Activated T-helper 17 cell treated with anti-CD3 and anti-CD28 coated beads, Interleukin-2, amount 50 U/mL, for 72 hours (primary cell): ENCODE data around the gene FCGR3A. TPM values are rescaled to one million over a fixed set of nuclear protein-coding genes. Genes with fewer than 3 reads are reported as not detected.
A peak's percentile ranks its signal among the peaks of the same experiment; 100 is the strongest.
"Not testable (repeated sequence)": the region's sequence is repeated elsewhere in the genome, so short reads cannot be mapped to it uniquely, and the experiment has no call there.

Source experiments
- ATAC-seq: fragments of 150-1000 bp; cut with Tn5 transposase; replicated peaks from 2 replicates; pipeline ENCODE4 v1.10.0; 2021; ENCODE audit warnings: mild to moderate bottlenecking, moderate library complexity
- H3K27ac Mint-ChIP-seq: one replicate; pipeline ENCODE4 v1.8.0; 2022; ENCODE audit warnings: mixed read lengths
- H3K27me3 Mint-ChIP-seq: one replicate; pipeline ENCODE4 v1.8.0; 2022; ENCODE audit warnings: mixed read lengths
- H3K36me3 Mint-ChIP-seq: one replicate; pipeline ENCODE4 v1.8.0; 2022; ENCODE audit warnings: low read depth, mild to moderate bottlenecking, mixed read lengths
- H3K4me1 Mint-ChIP-seq: one replicate; pipeline ENCODE4 v1.8.0; 2022; ENCODE audit warnings: mixed read lengths
- H3K4me3 Mint-ChIP-seq: one replicate; pipeline ENCODE4 v1.8.0; 2022; ENCODE audit warnings: mild to moderate bottlenecking, mixed read lengths
- H3K9me3 Mint-ChIP-seq: one replicate; pipeline ENCODE4 v1.8.0; 2022; ENCODE audit warnings: mixed read lengths
- total RNA-seq, 2 donors: library from RNA; stranded (reverse); gene quantifications; one replicate each; pipeline ENCODE4 v1.2.3, GENCODE V29; 2022

The FCGR3A gene
- total RNA-seq, result not detected

DNA sequence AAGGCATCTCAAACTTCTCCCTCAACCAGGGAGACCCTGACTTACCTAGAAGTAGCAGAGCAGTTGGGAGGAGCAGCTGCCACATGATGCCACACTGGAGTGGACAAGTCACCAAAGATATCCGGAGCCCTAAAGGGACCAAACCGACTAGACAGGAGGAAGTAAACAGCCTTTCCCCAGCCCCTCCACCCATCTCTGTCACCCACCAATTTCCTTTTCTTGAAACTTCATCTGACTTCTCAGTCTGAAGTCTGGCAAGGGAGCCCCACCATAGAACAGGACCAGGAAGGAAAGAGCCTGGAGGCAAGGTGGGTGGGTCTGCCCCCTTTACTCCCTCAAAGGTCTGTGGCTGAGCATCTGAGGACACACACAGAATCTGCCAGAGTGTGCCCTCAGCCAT is at the start of gene FCGR3A:
TSS of gene FCGR3A (minus strand) at position 167 of the 400 bp plus-strand sequence. CDS start at position 85, 82 bp downstream.
- no peaks in the 10 kb centered on the region for H3K36me3 Mint-ChIP-seq
- peaks cover 11% of the 10 kb centered on the region for H3K4me1 Mint-ChIP-seq
- no peaks in the 10 kb centered on the region for H3K9me3 Mint-ChIP-seq
- ATAC-seq, result no peak
- no peak within 1 kb of the TSS for H3K27ac Mint-ChIP-seq
- H3K27me3 Mint-ChIP-seq, result no peaks in the 10 kb centered on the region
- no peak within 1 kb of the TSS for H3K4me3 Mint-ChIP-seq

DNA sequence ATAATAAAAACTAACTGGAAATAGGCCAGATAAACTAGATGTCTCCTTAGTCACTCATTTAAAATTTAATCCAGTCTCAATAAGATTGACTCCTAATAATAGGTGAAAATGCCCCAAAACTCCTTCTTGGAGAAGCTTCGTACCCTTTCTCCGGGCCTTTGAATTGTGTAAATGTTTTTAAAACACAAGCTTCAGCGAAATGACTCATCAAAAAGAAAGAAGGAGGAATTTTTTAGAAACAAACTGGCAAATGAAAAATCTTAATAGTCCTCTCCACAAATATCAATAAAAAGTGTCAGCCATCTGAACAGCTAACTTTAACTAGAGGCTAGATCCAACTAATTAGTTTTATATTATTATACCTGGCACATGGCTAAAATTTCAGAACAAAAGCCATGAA is 47.5 kb upstream of the FCGR3A start:
- not testable (repeated sequence) for H3K4me3 Mint-ChIP-seq, H3K27me3 Mint-ChIP-seq, H3K27ac Mint-ChIP-seq, H3K4me1 Mint-ChIP-seq, ATAC-seq, H3K36me3 Mint-ChIP-seq, H3K9me3 Mint-ChIP-seq

DNA sequence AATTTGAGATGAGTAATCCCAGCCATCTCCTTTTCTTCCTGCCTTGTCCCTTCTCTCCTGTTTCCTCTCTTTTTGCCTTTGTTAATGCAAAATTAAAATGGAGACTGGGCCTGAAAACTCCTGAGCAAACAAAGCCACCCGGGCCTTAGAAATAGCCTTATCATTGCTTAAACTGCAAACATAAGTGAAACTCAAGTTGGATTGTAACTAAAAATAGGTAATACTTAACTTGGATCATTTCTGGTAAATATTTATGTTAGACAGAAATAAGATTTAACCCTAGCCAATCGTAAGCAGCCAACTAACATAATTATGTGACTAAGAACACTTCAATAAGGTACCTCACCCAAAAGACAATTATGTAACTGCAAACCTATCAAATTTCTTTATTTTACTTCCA is 46.0 kb upstream of the FCGR3A start:
- not testable (repeated sequence) for H3K4me1 Mint-ChIP-seq, H3K4me3 Mint-ChIP-seq, H3K27ac Mint-ChIP-seq, H3K27me3 Mint-ChIP-seq, H3K9me3 Mint-ChIP-seq, H3K36me3 Mint-ChIP-seq, ATAC-seq

DNA sequence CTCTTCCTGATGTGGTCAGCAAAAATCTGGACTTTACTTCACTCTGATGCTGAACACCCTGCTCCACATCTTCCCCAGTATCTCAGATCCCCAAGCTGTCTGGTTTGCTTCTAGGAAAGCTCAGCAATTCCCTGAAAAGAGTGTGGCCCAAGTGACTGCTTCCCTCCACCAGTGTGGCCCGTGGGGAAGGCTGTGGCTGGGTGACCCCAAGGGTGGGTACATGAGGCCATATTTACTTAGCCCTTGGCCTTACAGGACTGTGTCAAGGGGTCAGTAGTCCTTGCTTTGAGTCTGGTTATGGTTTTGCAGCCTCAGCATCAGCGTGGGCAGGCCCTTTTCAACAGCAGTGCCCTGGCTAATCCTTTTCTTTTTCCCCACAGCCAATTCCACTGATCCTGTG is 45.6 kb upstream of the FCGR3A start:
- H3K36me3 Mint-ChIP-seq, H3K4me1 Mint-ChIP-seq, ATAC-seq, H3K27me3 Mint-ChIP-seq, H3K4me3 Mint-ChIP-seq, H3K27ac Mint-ChIP-seq, H3K9me3 Mint-ChIP-seq: not testable (repeated sequence)

DNA sequence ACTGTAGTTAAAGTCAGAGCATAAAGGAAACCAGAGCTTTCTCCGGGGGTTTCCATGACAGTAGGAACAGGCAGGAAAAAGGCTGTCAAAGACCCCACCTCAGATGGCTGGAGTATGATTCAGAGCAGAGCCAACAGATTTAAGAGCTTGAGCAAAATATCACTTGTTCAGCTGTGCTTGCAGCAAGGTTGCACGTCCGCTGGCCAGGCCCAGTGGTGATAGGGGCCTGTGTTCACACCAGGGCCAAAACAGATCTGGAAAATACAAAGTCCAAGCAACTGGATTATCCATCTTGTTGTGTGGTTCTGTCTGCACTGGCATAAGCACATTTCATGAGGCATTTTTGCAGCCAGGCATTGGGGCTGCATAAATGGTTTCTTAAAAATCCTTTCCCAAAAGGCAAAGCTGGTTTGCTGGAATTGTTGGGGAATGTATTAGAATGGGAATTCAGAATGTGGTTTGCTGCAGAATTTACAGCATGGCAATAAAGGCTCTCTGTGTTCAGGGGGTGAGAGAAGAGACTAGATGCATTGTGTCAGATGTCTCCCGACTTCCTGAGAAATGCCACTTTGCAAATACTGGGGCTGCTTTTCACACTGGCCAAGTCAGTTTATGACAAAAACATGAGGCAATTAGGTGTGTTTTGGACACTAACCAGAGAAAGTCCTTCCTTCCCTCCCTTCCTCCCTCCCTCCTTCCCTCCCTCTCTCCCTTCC is 44.8 kb upstream of the FCGR3A start:
- not testable (repeated sequence) for ATAC-seq, H3K9me3 Mint-ChIP-seq, H3K27ac Mint-ChIP-seq, H3K36me3 Mint-ChIP-seq, H3K27me3 Mint-ChIP-seq, H3K4me1 Mint-ChIP-seq, H3K4me3 Mint-ChIP-seq

DNA sequence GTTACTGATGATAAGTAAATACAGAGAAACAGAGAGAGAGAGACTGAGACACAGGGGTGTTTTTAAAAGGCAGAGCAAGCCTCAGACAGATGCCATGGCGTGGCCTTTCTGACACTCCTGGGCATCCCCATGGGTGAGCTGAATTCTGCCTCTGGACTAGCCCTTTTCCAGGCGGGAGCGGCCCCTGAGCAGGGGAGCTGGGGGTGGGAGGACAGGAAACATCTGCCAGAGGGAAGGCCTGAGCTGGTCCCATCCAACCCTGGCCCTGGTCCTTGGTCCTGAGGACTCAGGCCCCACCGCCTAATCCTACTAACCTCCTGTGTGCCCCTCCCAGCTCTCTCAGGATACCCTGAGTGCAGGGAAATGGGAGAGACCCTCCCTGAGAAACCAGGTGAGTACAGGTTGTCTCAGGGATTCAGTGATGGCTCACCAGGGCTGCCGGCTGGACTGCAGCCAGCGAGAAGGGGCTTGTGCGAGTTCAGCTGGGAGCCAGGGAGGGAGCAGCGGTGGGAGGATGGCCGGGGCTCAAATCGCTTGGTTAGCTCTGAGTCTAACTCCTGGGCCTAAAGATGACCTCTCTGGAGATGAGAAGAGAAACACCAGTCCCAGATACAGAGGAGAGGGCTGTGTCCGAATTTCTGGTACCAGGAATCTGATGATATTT is 43.6 kb upstream of the FCGR3A start:
- not testable (repeated sequence) for H3K4me3 Mint-ChIP-seq, H3K27ac Mint-ChIP-seq, H3K4me1 Mint-ChIP-seq, ATAC-seq, H3K36me3 Mint-ChIP-seq, H3K9me3 Mint-ChIP-seq, H3K27me3 Mint-ChIP-seq

DNA sequence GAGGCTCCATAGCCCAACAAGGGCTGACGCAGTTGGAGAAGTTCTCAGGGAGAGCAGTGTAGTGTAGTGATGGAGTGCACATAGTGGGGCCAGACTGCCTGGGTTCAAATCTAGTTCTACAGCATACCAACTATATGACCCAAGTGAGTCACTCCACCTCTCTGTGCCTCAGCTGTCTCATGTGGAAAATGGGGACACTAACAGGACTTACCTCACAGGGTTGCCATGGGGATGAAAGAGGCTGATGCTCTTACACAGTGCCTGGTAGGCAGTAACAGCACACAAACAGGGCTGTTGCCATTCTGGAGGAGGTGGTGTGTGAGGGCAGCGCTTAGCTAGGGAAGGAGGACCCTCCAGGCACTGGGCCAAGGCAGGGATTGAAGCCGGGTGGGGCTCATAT is 43.0 kb upstream of the FCGR3A start:
- H3K4me3 Mint-ChIP-seq, H3K27ac Mint-ChIP-seq, H3K36me3 Mint-ChIP-seq, H3K4me1 Mint-ChIP-seq, H3K27me3 Mint-ChIP-seq, H3K9me3 Mint-ChIP-seq: not testable (repeated sequence)
- peak; percentile 62 for ATAC-seq

DNA sequence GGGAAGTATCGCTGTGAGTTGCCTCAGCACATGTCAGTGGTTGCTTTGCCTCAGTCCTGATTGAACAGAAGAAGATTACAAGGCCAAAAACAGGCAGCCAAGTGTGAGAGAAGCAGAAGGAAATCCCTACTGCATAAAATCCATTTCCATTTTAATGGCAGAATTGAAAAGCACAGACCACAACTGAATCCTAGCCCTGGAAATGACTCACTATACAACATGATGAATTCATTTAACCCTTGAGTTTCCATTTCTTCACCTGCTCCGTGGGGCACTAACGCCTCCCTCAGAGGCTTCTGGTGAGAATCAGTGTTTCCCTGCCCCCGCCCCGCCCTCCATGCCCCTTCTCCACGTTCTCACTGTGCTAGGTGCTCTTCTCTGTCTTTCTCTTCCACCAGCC is 40.3 kb upstream of the FCGR3A start:
- not testable (repeated sequence) for H3K27me3 Mint-ChIP-seq, H3K4me3 Mint-ChIP-seq, H3K4me1 Mint-ChIP-seq, H3K9me3 Mint-ChIP-seq, H3K27ac Mint-ChIP-seq, H3K36me3 Mint-ChIP-seq
- peak; percentile 66 for ATAC-seq

DNA sequence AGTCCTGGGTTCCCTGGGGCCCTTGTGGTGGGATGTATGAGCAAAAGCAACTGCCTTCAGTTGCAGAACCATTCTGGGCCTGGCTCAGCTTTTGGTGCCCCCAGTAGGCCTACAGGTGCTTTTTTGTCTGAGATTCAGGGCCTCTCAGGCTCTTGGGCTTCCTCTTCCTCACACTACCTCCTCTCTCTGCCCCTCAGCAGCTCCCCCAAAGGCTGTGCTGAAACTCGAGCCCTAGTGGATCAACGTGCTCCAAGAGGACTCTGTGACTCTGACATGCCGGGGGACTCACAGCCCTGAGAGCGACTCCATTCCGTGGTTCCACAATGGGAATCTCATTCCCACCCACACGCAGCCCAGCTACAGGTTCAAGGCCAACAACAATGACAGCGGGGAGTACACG is 39.7 kb upstream of the FCGR3A start:
- not testable (repeated sequence) for H3K27me3 Mint-ChIP-seq, H3K9me3 Mint-ChIP-seq, H3K36me3 Mint-ChIP-seq, ATAC-seq, H3K4me1 Mint-ChIP-seq, H3K4me3 Mint-ChIP-seq, H3K27ac Mint-ChIP-seq

DNA sequence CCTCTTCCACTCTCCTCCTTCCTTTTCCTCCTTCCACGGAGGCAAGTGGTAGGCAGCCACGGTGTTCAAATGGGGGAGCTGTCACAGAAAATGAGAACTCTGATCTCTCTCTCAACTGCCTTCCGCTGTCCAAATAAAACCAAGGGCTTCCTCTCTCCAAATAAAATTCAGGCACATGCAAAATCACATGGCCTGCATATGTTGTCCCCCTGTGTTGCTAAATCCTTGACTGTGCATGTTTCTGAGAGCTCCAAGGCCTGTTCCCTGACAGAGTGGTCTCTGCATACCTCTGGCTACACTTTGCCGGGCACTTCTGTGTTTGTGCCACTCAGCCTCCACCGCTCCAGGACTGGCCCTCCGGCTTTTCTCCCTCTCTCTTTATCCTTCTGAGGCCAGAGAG is 39.0 kb upstream of the FCGR3A start:
- not testable (repeated sequence) for H3K27me3 Mint-ChIP-seq, H3K4me1 Mint-ChIP-seq, ATAC-seq, H3K4me3 Mint-ChIP-seq, H3K36me3 Mint-ChIP-seq, H3K27ac Mint-ChIP-seq, H3K9me3 Mint-ChIP-seq

DNA sequence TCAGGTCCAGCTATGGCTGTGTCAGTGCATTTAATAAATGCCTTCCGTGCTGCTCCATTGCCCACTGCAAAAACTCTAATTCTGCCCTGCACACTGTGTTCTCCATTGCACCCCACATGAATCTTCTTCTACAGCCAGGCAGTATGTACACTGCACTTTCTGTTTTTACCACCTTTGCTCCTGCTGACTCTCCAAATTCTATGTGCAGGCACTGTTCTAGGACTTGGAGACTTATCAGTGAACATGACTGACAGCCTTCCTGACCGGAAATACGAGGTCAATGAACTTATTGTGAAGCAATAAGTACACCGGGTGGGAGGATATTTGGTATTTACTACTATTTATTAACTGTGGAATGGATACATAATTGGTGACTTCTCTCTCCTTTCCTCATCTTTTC is 33.3 kb upstream of the FCGR3A start:
- not testable (repeated sequence) for H3K4me3 Mint-ChIP-seq, H3K27ac Mint-ChIP-seq, H3K36me3 Mint-ChIP-seq, H3K9me3 Mint-ChIP-seq, ATAC-seq, H3K27me3 Mint-ChIP-seq, H3K4me1 Mint-ChIP-seq

DNA sequence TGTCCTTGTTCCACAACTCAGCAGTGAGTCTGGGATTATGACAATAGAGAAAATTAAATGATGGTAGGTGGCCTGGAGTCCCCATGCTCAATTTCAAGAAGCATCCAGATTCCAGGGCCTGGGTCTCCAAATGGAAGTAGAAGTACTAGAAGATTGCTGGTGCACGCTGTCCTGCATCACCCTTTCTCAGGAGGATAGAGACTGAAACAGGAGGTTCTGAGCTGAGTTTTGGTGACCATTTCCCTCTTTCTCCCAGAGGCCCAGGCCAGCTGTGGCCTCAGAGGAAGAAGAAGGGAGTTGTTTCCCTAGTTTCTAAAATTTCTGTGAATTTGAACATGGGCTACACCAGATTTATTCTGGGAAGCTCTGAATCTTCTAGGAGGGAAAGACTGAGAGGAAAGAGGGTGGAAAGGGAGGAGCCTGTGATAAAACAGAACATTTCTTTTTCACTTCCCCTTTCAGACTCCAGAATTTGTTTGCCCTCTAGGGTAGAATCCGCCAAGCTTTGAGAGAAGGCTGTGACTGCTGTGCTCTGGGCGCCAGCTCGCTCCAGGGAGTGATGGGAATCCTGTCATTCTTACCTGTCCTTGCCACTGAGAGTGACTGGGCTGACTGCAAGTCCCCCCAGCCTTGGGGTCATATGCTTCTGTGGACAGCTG is 31.4 kb upstream of the FCGR3A start:
- H3K27ac Mint-ChIP-seq, ATAC-seq, H3K27me3 Mint-ChIP-seq, H3K4me3 Mint-ChIP-seq, H3K4me1 Mint-ChIP-seq, H3K36me3 Mint-ChIP-seq, H3K9me3 Mint-ChIP-seq: not testable (repeated sequence)

DNA sequence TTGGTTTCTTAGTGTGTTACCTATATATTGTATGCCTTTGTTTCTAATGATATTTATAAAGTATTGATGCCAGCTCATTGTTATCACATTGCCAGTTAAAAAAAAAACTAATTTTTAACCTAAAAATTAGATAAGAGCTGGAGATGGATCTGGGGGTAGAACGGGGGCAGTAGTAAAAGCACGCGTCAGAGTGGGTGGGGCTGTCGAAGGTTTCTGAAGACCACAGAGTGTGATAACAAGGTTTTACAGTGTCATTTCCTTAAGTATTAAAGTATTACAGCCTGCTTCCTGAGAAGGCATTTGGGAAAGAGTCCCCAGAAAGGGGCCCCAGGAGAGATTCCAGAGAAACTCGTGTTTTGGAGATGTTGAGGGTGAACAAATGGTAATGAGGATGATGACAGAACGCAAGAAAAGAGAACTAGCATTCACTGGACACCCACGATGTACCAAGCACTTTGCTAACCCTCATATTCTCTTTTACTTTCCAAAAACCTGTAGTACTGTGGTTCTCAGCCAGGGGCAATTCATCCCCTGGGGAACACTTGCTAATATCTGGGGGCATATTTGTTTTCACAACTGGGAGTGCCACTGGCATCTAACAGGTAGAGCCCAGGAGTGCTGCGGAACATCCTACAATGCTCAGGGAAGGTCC is 30.4 kb upstream of the FCGR3A start:
- ATAC-seq, H3K27ac Mint-ChIP-seq, H3K27me3 Mint-ChIP-seq, H3K9me3 Mint-ChIP-seq, H3K4me3 Mint-ChIP-seq, H3K4me1 Mint-ChIP-seq, H3K36me3 Mint-ChIP-seq: not testable (repeated sequence)

DNA sequence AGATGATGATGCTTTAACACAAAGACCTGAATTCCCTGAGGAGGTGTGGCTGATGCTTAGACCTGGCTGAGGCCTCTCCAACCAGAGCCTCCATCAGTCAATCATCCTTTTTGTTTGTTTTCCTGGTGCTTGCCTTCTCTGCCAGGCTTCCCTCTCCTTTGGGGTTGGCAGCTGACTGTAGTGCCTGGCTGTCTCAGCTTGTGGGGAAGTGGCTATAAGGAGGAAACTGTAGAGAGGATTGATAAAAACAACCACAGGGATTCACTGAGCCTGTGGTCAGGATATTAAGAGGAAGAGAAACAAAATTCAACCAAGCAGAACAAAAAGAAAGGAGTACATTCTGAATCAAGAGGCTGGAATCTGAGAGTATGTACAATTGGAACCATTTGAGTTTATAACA is 27.1 kb upstream of the FCGR3A start:
- not testable (repeated sequence) for H3K4me3 Mint-ChIP-seq, ATAC-seq, H3K4me1 Mint-ChIP-seq, H3K9me3 Mint-ChIP-seq, H3K27ac Mint-ChIP-seq, H3K27me3 Mint-ChIP-seq, H3K36me3 Mint-ChIP-seq

DNA sequence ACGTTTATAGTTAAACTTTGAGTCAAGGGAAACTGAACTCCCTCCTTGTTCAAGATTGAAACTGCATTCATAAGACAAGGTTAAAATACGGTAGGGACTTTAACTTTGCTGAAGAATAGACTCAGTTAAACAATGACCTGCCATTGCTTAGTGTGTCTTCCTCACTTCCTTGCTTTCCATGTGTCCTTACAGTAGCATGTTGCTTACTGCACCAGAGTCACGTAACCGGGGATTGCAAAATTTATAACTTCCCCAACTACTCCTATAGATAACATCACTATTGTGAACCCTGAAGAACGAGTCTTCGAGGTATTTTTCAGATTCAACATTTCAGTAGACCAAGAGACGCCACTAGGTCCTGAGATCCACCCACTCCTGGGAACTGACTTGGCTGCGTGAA is 22.1 kb upstream of the FCGR3A start:
- H3K27ac Mint-ChIP-seq, H3K36me3 Mint-ChIP-seq, H3K9me3 Mint-ChIP-seq, H3K4me3 Mint-ChIP-seq, ATAC-seq, H3K4me1 Mint-ChIP-seq, H3K27me3 Mint-ChIP-seq: not testable (repeated sequence)
